Sigmoid colon (tissue), 4 donors: ENCODE results near the gene FAM110D.
A peak's percentile ranks its signal among the peaks of the same experiment; 100 is the strongest.

Experiments
- CTCF ChIP-seq, 4 experiments: fragments of 450-650 bp in 3 of 4; fragments of 200-600 bp in 1 of 4; IDR thresholded peaks; one replicate each; pipeline ENCODE4 v1.5.1; 2016 to 2019; ENCODE audit warnings: antibody characterized with exemption in 4 of 4, mild to moderate bottlenecking in 3 of 4, moderate library complexity in 2 of 4
- POLR2A ChIP-seq, 2 donors: fragments of 450-650 bp; IDR thresholded peaks; one replicate each; pipeline ENCODE4 v1.6.1; 2016; ENCODE audit warnings: antibody characterized with exemption in 2 of 2, mild to moderate bottlenecking in 2 of 2, moderate library complexity in 2 of 2
- POLR2AphosphoS5 ChIP-seq, 4 donors: sonication (generic); formaldehyde crosslinking; IDR thresholded peaks; one replicate each; pipeline ENCODE4 v1.6.1; 2017; ENCODE audit warnings: antibody characterized with exemption in 4 of 4

DNA sequence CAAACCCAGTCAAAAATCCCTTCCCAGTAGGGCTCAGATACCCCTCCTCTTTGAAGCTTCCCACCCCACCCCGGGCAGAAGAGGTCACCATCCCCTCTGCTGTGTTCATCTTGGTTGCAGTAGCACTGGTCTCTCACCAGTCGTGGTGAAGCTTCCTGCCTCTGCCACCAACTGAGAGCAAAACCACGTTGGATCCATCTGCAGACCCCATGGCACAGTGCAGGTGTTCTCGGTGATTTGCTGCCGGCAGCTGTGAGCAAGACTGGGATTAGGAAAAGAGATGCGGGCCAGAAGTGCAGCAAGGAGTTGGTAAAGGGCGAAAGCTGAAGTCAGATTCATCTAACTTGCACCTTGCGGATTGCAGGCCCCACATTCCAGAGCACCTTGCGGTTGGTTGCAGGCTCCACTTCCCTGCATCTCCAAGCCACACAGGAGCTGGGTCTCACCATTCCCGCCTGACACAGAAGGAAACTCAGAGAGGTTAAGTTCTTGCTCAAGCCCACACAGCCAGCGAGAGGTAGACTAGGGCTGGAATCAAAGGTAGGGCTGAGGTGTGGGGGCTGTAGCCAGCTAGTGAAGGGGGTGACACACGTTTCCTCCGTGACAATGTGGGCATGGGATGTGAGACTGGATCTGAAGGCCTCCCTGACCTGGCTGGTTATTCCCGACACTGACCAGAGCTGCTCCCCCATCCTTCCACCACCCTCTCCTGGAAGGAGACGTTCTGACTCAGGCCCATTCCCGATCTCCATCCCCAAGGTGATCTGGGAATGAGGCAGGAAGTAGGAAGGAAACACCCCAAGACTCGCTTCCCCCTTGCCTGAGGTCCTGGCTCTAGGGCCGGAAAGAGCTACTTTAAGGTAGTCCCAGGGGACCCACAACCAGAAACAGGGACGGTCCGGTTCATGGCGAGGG is 3.3 kb upstream of the FAM110D start:
- TF ChIP-seq CTCF (IDR thresholded peaks at IDR 0.05) (no peak), POLR2A (IDR thresholded peaks at IDR 0.05) (no peak), POLR2AphosphoS5 (IDR thresholded peaks at IDR 0.05) (peak in 1 of 4 donors; percentile 52)
